ENCODE measurements around the gene NLN.

NLN gene

GRCh38 chr5:65797481-65797880 is 75.5 kb downstream of the NLN start:
- TF ChIP-seq ZC3H10 (CRISPR knock-in tag; IDR thresholded peaks at IDR 0.05), result no peak
- no peak for TF ChIP-seq OSR1 (CRISPR knock-in tag; IDR thresholded peaks at IDR 0.05)
- TF ChIP-seq ZFP3 (CRISPR knock-in tag; IDR thresholded peaks at IDR 0.05), result no peak
- no peak for TF ChIP-seq TOX (CRISPR knock-in tag; IDR thresholded peaks at IDR 0.05; ENCODE audit: borderline replicate concordance)
- no peak for TF ChIP-seq ISL1 (CRISPR knock-in tag; IDR thresholded peaks at IDR 0.05)
- no peak for TF ChIP-seq BACH2 (CRISPR knock-in tag; IDR thresholded peaks at IDR 0.05; ENCODE audit: borderline replicate concordance)
- TF ChIP-seq CSRNP3 (CRISPR knock-in tag; IDR thresholded peaks at IDR 0.05), result no peak
- no peak for TF ChIP-seq ZFP30 (CRISPR knock-in tag; IDR thresholded peaks at IDR 0.05)
- no peak for TF ChIP-seq PATZ1 (CRISPR knock-in tag; IDR thresholded peaks at IDR 0.05; ENCODE audit: borderline replicate concordance)
- TF ChIP-seq POU6F1 (CRISPR knock-in tag; IDR thresholded peaks at IDR 0.05; ENCODE audit: borderline replicate concordance, low read depth), result no peak
- TF ChIP-seq ZNF8 (CRISPR knock-in tag; IDR thresholded peaks at IDR 0.05), result no peak
- TF ChIP-seq GLIS3 (CRISPR knock-in tag; IDR thresholded peaks at IDR 0.05), result no peak
- no peak for TF ChIP-seq SNAI2 (CRISPR knock-in tag; IDR thresholded peaks at IDR 0.05)
- no peak for TF ChIP-seq ESRRG (CRISPR knock-in tag; IDR thresholded peaks at IDR 0.05)
- ATAC-seq, result no peak

- no peak for ATAC-seq
- TF ChIP-seq TCF4 (CRISPR knock-in tag; IDR thresholded peaks at IDR 0.05; ENCODE audit: borderline replicate concordance), result no peak
These were observed 77.9 kb downstream of the NLN start for GRCh38 chr5:65799857-65800256.

- ATAC-seq, result no peak
- no peak for TF ChIP-seq ESRRG (CRISPR knock-in tag; IDR thresholded peaks at IDR 0.05)
- TF ChIP-seq PATZ1 (CRISPR knock-in tag; IDR thresholded peaks at IDR 0.05; ENCODE audit: borderline replicate concordance), result no peak
- TF ChIP-seq ZNF8 (CRISPR knock-in tag; IDR thresholded peaks at IDR 0.05), result no peak
- TF ChIP-seq CREB5 (CRISPR knock-in tag; IDR thresholded peaks at IDR 0.05; ENCODE audit: low read depth), result no peak
- no peak for TF ChIP-seq CSDC2 (CRISPR knock-in tag; IDR thresholded peaks at IDR 0.05)
- no peak for TF ChIP-seq GLIS3 (CRISPR knock-in tag; IDR thresholded peaks at IDR 0.05)
- TF ChIP-seq ISL1 (CRISPR knock-in tag; IDR thresholded peaks at IDR 0.05), result no peak
- no peak for TF ChIP-seq ARNTL (CRISPR knock-in tag; IDR thresholded peaks at IDR 0.05; ENCODE audit: borderline replicate concordance, low read depth)
- TF ChIP-seq CSRNP3 (CRISPR knock-in tag; IDR thresholded peaks at IDR 0.05), result no peak
- TF ChIP-seq ZFP3 (CRISPR knock-in tag; IDR thresholded peaks at IDR 0.05), result no peak
- TF ChIP-seq POU6F1 (CRISPR knock-in tag; IDR thresholded peaks at IDR 0.05; ENCODE audit: borderline replicate concordance, low read depth), result no peak
- TF ChIP-seq PPARA (CRISPR knock-in tag; IDR thresholded peaks at IDR 0.05; ENCODE audit: borderline replicate concordance), result no peak
- no peak for TF ChIP-seq RARB (CRISPR knock-in tag; IDR thresholded peaks at IDR 0.05)
- no peak for TF ChIP-seq ZNF565 (CRISPR knock-in tag; conservative IDR thresholded peaks at IDR 0.05; ENCODE audit: low read depth)
- no peak for TF ChIP-seq BACH2 (CRISPR knock-in tag; IDR thresholded peaks at IDR 0.05; ENCODE audit: borderline replicate concordance)
- no peak for TF ChIP-seq TSHZ2 (CRISPR knock-in tag; IDR thresholded peaks at IDR 0.05)
- no peak for TF ChIP-seq OSR1 (CRISPR knock-in tag; IDR thresholded peaks at IDR 0.05)
- no peak for TF ChIP-seq TOX (CRISPR knock-in tag; IDR thresholded peaks at IDR 0.05; ENCODE audit: borderline replicate concordance)
- no peak for TF ChIP-seq ZFP30 (CRISPR knock-in tag; IDR thresholded peaks at IDR 0.05)
- no peak for TF ChIP-seq ZNF70 (CRISPR knock-in tag; IDR thresholded peaks at IDR 0.05)
These were observed 78.8 kb downstream of the NLN start for GRCh38 chr5:65800775-65801174.
